ENCODE measurements around the gene GAD1. TPM values are rescaled to one million over a fixed set of nuclear protein-coding genes. Genes with fewer than 3 reads are reported as not detected.
A peak's percentile ranks its signal among the peaks of the same experiment; 100 is the strongest.

The GAD1 gene
- total RNA-seq, 2 donors from 2014 or later: 0.73 to 7.1 TPM

- Mint-ChIP-seq H3K4me3 (peak overlapping the region; percentile 76), H3K27ac (no peak overlapping the region), H3K9me3 (no peaks in the 10 kb centered on the region), H3K4me1 (peaks cover 11% of the 10 kb centered on the region), H3K27me3 (peaks cover 43% of the 10 kb centered on the region), H3K36me3 (ENCODE audit: low read depth) (peaks cover 6% of the 10 kb centered on the region)
- no peak for ATAC-seq (replicated peaks)
Measured at GRCh38 chr2:170813611-170814532, 2.8 kb upstream of the GAD1 start.

GRCh38 chr2:170814533-170815230, 2.0 kb upstream of the GAD1 start:
- no peaks in the 10 kb centered on the region for H3K9me3 Mint-ChIP-seq
- no peak for ATAC-seq (replicated peaks)
- peaks cover 47% of the 10 kb centered on the region for H3K27me3 Mint-ChIP-seq
- peaks cover 7% of the 10 kb centered on the region for H3K36me3 Mint-ChIP-seq (ENCODE audit: low read depth)
- H3K4me3 Mint-ChIP-seq: peak overlapping the region; percentile 76
- peaks cover 12% of the 10 kb centered on the region for H3K4me1 Mint-ChIP-seq
- no peak overlapping the region for H3K27ac Mint-ChIP-seq

- Mint-ChIP-seq H3K4me1 (peaks cover 12% of the 10 kb centered on the region), H3K9me3 (no peaks in the 10 kb centered on the region), H3K27ac (peak overlapping the region; percentile 81), H3K27me3 (peaks cover 45% of the 10 kb centered on the region), H3K36me3 (ENCODE audit: low read depth) (peaks cover 7% of the 10 kb centered on the region), H3K4me3 (peak overlapping the region; percentile 76)
- peak; percentile 4 for ATAC-seq (replicated peaks)
Measured at GRCh38 chr2:170815311-170815710, 1.4 kb upstream of the GAD1 start.

GRCh38 chr2:170815746-170816503, 762 bp upstream of the GAD1 start:
- peak; percentile 58 for ATAC-seq (replicated peaks)
- H3K36me3 Mint-ChIP-seq (ENCODE audit: low read depth): peaks cover 7% of the 10 kb centered on the region
- H3K27ac Mint-ChIP-seq: peak overlapping the region; percentile 81
- H3K4me1 Mint-ChIP-seq: peaks cover 18% of the 10 kb centered on the region
- peak overlapping the region; percentile 76 for H3K4me3 Mint-ChIP-seq
- H3K27me3 Mint-ChIP-seq: peaks cover 50% of the 10 kb centered on the region
- H3K9me3 Mint-ChIP-seq: no peaks in the 10 kb centered on the region

- peaks cover 62% of the 10 kb centered on the region for H3K27me3 Mint-ChIP-seq
- H3K4me3 Mint-ChIP-seq: peak overlapping the region; percentile 76
- no peaks in the 10 kb centered on the region for H3K9me3 Mint-ChIP-seq
- H3K36me3 Mint-ChIP-seq (ENCODE audit: low read depth): peaks cover 7% of the 10 kb centered on the region
- peak; percentile 16 for ATAC-seq (replicated peaks)
- peaks cover 21% of the 10 kb centered on the region for H3K4me1 Mint-ChIP-seq
- no peak overlapping the region for H3K27ac Mint-ChIP-seq
Measured at GRCh38 chr2:170817093-170818035, 677 bp downstream of the GAD1 start.

- peak overlapping the region; percentile 58 for H3K27ac Mint-ChIP-seq
- peaks cover 7% of the 10 kb centered on the region for H3K36me3 Mint-ChIP-seq (ENCODE audit: low read depth)
- H3K4me3 Mint-ChIP-seq: peak overlapping the region; percentile 76
- H3K9me3 Mint-ChIP-seq: no peaks in the 10 kb centered on the region
- no peak for ATAC-seq (replicated peaks)
- peaks cover 63% of the 10 kb centered on the region for H3K27me3 Mint-ChIP-seq
- H3K4me1 Mint-ChIP-seq: peaks cover 26% of the 10 kb centered on the region
Measured at GRCh38 chr2:170818036-170818751, 1.5 kb downstream of the GAD1 start.

- Mint-ChIP-seq H3K4me3 (peak overlapping the region; percentile 76), H3K9me3 (no peaks in the 10 kb centered on the region), H3K27ac (peak overlapping the region; percentile 58), H3K27me3 (peaks cover 56% of the 10 kb centered on the region), H3K36me3 (ENCODE audit: low read depth) (peaks cover 7% of the 10 kb centered on the region), H3K4me1 (peaks cover 26% of the 10 kb centered on the region)
- no peak for ATAC-seq (replicated peaks)
Measured at GRCh38 chr2:170818752-170819470, 2.2 kb downstream of the GAD1 start.

GRCh38 chr2:170819680-170820664, 3.3 kb downstream of the GAD1 start:
- Mint-ChIP-seq H3K9me3 (no peaks in the 10 kb centered on the region), H3K4me1 (peaks cover 26% of the 10 kb centered on the region), H3K27me3 (peaks cover 54% of the 10 kb centered on the region), H3K27ac (no peak overlapping the region), H3K4me3 (peak overlapping the region; percentile 66), H3K36me3 (ENCODE audit: low read depth) (peaks cover 7% of the 10 kb centered on the region)
- ATAC-seq (replicated peaks): no peak

GRCh38 chr2:170820757-170821530, 4.3 kb downstream of the GAD1 start:
- peak overlapping the region; percentile 66 for H3K4me3 Mint-ChIP-seq
- H3K9me3 Mint-ChIP-seq: no peaks in the 10 kb centered on the region
- H3K36me3 Mint-ChIP-seq (ENCODE audit: low read depth): peaks cover 7% of the 10 kb centered on the region
- peaks cover 53% of the 10 kb centered on the region for H3K27me3 Mint-ChIP-seq
- no peak overlapping the region for H3K27ac Mint-ChIP-seq
- H3K4me1 Mint-ChIP-seq: peaks cover 21% of the 10 kb centered on the region
- ATAC-seq (replicated peaks): peak; percentile 6

- H3K27me3 Mint-ChIP-seq: peaks cover 57% of the 10 kb centered on the region
- ATAC-seq (replicated peaks): no peak
- H3K4me3 Mint-ChIP-seq: peak overlapping the region; percentile 66
- H3K4me1 Mint-ChIP-seq: peaks cover 21% of the 10 kb centered on the region
- no peaks in the 10 kb centered on the region for H3K9me3 Mint-ChIP-seq
- no peak overlapping the region for H3K27ac Mint-ChIP-seq
- peaks cover 7% of the 10 kb centered on the region for H3K36me3 Mint-ChIP-seq (ENCODE audit: low read depth)
Measured at GRCh38 chr2:170821531-170822289, 5.0 kb downstream of the GAD1 start.
